GM21619 (cell line): ENCODE measurements around the gene LYPLA2.
"Not testable (repeated sequence)": the region's sequence is repeated elsewhere in the genome, so short reads cannot be mapped to it uniquely, and the experiment has no call there.

ENCODE experiments used
- ATAC-seq: cut with Tn5 transposase; IDR thresholded peaks from one replicate; pipeline ENCODE4 v1.9.1; 2021; ENCODE audit not compliant: unreplicated experiment

The LYPLA2 gene

DNA sequence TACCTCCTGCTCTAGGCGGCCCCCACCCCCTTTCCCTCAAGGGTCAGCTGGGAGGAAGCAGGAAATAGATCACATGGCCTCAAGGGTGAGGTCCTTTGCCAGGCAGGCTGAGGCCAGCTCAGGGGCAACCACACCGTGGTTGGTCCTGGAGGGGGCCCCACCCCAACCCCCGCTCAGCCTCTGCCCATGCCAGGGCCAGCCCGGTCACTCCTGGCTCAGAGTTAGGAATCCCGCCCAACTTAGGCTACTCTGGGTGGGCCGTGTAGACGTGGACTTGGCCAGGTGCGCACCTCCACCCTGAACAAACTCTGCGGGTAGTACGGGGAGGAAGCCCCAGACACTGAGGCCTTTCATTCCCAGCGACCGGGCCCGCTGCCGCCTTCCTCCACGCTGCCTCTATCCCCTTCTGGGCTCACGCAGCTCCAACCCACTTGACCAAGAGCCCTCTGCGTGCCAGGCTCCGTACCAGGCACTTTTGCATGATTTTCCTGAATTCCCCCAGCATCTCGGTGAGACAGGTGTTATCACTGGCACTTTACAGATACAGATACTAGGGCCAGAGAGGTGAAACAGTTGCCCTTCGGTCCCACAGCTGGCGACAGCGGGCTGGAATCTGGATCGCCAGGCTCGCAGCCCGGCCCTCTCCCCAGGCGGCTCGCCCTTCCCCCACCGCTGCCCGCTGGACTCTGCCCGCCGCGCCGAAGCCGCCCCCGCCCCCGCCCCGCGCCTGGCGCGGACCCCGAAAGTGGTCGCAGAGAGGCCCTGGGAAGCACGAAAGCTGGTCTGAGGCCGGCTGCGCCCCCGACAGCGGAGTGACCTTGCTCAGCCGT, 8.8 kb downstream of the LYPLA2 start:
- peak; percentile 4 for ATAC-seq

DNA sequence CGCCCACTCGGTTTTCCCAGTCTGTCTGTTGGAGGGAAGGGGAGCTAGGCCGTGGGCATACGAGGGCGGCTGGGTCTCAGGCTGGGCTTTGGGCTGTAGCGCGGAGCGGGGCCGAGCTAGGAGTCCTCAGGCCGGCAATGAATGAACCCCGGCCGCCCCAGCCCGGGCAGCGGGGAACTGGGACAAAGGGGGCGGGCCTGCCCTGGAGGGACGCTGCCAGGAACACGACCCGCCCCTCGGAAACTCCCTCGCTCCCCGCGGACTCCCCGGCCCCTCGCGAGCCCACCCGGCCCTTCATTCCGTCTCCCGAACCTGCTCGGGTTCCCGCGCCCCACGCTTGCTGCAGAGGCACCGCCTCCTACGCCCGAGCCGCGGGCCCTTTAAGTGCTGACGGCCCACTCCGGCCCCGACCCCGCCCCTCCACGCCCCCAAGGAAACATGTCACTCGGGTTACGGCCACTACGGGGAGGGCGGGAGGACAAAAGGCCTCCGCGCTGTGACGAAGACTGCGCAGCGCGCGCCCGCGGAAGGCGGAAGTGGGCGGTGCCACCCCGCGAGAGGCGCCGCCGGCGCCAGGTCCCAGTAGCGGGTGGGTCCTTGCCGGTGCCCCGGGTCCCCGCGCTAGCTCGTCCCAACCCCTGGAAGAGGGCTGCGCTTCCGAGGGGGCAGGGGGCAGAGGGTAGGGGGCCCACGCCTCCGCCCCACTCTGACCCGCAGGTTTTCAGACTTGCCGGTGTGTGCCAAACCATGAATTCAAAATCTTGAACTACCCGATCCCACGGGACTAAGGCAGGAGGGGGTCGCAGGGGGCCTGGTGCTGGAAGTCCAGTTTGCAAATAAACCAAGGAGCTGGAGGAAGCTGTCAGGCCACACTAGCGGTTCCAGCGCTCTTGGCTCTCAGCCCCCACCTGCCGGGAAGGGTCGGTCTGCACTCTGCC, 9.7 kb downstream of the LYPLA2 start, which contains the start of gene GALE:
GALE (minus strand) TSS at position 355 of the 938 bp plus-strand sequence. CDS start 1,747 bp downstream, outside the sequence.
- peak; percentile 74 for ATAC-seq

DNA sequence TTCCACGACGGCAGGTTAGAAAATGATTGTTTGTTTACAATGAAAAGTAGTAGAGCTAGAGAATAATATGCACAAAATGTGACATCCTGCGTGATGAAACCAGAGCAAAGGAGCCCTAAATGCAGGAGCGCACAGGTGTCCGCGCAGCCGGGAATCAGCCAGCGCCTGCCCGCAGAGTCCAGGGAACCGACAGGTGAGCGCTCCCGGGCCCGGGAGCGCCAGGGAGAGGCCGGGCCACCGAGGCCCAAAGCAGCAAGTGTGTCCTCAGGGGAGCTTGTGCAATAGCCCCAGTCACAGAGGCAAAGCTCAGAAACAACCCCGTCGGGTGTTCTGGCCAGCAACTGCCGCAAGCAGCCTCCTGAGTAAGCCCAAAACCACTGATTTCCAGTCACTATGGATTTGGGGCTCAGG, 10.4 kb downstream of the LYPLA2 start:
- no peak for ATAC-seq

DNA sequence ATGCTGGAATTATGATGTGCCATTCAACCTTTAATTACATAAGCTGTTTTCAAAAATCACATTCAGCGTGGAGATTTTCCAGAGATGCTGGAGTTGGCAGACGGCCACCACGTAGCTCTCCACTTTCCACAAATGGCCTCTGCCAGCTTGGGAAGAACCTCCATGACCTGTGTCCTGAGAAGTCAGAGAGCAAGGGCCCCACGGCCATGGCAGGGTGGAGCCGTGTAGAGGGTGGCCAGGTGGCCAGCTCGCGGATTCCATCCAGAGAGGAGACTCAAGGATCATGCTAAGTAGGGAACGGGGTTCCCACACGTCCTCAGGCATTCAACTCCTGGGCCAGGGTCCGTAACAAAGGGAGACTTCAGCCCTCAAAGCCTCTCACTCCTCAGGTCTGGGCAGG, 10.9 kb downstream of the LYPLA2 start:
- no peak for ATAC-seq

DNA sequence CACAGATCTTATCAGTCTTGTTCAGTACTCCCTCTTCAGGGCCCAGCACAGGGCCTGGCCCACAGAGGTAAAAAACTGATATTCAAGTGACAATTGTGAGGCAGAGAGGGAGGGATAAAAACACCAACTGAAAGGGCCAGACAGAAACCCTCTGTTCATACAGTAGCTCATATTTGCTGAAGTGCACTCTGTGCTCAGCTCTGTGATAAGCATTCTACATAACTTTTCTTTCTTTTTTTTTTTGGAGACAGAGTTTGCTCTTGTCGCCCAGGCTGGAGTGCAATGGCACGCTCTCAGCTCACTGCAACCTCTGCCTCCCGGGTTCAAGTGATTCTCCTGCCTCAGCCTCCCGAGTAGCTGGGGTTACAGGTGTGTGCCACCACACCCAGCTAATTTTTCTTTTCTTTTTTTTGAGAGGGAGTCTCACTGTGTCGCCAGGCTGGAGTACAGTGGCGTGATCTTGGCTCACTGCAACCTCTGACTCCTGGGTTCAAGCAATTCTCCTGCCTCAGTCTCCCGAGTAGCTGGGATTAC, 11.9 kb downstream of the LYPLA2 start:
- not testable (repeated sequence) for ATAC-seq

DNA sequence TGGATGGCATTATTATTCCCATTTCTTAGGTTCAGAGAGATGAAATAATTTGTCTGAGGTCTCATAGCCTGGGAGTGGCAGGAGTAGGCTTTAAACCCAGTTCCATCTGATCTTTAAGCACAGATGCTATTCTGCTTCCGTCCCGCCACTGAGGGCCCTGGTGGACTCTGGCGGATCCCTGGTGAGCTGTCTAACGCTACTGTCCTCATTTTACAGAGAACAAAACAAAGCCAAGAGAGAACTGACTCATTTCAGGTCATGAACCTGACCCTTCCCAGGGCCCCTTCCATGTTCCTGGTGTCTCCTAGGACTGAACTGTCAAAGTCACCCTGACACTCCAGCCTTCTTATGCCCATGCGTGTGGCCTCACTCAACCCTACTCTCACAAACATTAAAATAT, 12.7 kb downstream of the LYPLA2 start:
- no peak for ATAC-seq

DNA sequence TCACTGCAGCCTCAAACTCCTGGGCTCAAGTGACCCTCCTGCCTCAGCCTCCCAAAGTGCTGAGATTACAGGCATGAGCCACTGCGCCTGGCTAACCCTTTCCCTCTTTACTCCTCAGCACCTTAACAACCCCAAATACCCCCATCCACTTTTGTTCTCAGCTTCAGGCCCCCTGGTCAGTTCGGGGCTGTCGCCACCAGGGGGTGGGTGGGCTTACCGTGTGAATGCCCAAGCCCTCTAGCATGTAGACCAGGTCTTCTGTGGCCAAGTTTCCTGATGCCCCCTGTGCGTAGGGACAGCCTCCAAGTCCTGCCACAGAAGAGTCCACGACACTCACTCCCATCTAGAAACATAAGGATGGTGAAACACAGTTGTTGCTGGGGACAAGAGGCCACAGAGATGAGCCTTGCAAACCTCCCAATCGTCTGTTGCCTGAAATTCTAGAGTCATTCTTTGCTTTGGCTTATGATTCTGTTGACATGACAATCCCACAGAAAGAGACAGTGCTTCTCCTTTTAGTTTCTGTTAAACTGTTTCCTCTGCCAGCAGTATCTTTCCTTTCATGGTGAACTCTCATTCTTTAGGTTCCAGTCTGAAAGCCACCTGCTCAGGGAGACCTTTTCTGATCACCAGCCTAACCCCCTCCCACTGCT, 13.4 kb downstream of the LYPLA2 start:
- no peak for ATAC-seq

DNA sequence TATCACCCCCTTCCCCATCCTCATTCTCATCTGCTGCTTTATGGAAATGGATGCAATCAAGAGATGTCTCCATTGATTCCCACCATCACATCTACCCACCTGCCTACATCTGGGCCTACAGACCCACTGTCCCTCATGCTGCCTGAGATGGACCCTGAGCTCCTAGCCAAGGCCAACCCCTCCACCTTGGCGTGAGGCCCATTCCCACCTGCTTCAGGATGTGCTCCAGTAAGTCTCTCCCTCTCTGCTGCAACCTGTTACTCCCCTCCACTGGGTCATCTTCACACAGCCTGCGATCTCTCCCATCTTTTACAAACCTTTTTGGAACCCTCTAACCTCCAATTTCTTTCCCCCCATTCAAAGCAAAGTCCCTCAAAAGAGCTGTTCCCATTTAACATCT, 14.1 kb downstream of the LYPLA2 start:
- ATAC-seq, result no peak

DNA sequence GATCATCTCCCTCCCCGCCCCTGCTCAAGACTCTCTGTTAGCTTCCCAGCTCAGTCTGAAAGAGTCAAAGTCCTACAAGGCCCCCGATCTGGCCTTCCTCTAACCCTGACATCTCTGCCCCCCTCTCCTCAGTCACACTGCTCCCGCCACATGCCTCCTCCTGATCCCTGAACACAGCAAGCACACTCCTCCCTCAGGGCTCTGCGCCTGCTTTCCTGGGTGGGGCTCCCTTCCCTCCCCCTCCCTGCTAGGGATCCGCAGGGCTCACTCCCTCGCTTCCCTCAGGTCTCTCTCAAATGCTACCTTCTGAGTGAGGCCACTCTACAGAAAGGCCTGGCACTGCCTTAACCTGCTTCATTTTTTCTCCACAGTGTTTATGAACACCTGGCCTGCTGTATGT, 15.3 kb downstream of the LYPLA2 start:
- ATAC-seq, result no peak

DNA sequence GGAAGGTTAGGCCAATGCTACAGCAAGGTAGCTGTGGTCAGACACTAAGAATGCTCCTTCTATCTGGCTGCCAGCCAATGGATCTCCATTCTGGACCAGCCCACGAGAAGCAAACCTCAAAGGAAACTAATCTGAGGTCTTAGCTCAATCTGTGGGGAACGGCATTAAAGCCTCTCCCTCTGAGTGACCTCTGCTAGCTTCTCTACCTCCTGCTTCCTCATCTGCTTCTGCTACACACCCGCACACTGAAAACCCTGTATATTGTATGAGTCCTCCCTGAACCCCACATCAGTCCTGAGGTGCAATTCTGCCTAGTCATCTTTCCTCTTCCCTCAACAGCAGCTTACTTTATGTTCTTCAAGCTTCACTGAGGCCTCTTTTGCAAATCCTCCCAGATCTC, 16.5 kb downstream of the LYPLA2 start:
- ATAC-seq, result no peak

DNA sequence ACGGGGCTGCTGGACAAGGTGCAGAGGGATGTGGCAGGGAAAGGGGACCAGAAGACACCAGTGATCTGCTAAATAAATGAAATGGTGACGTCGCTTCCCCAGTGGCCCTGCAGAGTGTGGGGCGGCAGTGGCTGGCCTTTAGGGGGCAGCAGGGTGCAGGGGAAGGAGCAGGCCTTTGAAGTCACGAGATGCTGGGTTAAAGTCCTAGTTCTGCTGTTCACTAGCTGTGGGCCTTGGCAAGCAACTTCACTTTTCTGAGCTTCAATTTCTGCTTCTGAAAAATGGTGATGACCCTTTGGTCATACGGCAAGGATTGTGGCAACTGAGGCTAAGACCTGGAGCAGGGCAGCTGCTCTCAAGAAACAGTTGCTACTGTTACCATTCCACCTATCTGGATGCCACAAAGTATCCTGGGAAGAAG, 18.8 kb downstream of the LYPLA2 start:
- ATAC-seq, result peak; percentile 63

DNA sequence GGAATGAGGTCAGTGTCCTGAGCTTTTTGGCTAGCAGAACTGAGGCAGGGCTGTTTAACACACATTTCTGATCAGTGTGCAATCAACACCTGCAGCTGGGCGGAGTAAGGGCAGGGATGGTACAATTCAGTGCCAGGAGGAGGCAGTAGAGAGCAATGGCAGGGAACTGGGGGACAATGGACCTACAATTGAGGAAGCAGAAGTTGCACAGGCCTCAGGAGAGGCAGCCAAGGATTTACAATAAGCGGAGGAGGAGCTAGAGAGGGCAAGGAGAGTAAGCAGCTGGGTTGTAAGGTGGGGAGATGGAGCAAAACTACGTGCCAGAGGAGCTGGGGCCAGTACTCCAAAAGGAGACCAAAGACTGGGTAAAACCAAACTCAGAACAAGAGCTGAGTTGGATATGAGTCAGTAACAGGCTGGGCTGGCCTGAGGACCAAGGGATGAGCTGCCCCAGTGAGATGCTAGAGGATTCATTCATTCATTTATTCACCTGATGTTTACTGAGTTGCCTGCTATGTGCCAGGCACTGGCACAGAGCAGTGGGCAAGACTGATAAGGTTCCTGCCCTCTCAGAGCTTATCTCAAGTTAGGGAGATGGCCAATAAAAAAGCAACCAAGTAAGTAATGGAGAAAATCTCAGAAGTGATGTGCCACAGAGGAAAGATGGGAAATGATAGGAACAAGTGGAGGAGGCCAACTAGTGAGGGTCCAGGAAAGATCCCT, 20.0 kb downstream of the LYPLA2 start:
- peak; percentile 63 for ATAC-seq

DNA sequence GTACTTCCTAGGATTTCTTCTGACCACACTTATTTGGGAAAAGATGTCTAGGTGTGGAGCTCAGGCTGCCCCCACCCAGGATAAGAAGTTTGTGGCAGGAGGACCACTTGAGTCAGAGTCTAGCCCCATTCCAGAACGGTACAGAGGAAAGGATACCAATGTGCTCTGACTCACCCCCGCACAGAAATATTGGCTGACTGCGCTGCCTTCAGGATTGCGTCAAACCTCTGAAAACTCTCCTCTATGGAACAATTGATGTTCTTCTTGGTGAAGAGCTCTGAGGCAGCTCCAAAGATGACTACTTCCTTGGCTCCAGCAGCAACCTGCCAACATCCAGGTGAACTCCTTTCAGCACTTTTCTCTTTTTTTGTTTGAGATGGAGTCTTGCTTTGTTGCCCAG, 23.1 kb downstream of the LYPLA2 start:
- no peak for ATAC-seq

DNA sequence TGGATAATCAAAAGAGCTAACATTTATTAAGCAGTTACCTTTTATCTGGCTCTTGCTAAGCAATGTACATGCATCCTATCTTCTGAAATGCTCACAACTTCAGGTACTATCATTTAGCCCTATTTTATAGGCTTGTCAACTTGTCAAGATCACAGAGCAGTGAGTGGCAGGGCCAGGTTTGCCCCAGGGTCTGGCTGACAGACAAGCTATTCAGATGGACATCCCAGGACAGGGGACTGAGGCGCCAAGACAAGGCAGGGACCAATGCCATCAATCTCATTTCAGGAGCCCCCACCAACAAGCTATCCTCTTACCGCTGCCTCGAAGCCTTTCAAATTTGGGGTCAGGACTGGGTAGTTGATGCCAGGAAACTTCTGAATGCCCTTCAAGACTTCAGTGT, 25.4 kb downstream of the LYPLA2 start:
- no peak for ATAC-seq

DNA sequence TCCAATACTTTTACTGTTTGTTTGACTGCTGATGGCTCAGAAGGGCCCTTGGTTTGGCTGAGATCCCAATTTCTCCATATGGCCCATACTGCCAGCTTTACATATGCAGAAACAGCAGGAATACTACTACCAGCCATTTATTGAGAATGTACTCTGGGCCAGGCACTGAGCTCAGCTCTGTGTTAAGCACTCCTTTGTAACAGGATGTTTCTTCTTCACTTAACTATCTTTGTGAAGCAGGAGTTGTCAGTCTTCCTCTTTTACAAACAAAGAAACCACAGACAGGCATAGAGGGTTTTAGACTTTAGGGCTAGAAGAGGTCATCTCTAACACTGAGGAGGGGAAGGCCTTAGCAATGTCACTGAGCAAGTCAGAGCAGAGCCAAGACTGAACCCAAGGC, 26.0 kb downstream of the LYPLA2 start:
- no peak for ATAC-seq

DNA sequence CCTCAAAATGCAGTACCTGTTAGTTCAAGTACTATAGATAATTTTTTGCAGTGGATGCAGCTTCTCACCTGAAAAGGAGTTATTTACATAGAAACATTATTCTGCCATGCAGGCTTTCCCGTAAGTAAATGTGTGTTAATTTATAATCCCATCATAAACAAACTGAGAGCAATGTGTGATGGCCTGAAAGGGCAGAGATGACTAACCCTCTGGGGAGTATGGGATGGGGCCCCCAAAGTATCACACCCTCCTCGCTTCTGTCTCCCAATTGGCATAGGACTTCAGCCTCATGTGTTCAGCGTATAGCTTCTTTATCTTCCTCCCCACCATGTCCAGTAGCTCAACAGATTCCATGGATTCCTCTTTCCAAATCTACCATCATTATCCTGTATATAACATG, 26.7 kb downstream of the LYPLA2 start:
- ATAC-seq, result no peak

DNA sequence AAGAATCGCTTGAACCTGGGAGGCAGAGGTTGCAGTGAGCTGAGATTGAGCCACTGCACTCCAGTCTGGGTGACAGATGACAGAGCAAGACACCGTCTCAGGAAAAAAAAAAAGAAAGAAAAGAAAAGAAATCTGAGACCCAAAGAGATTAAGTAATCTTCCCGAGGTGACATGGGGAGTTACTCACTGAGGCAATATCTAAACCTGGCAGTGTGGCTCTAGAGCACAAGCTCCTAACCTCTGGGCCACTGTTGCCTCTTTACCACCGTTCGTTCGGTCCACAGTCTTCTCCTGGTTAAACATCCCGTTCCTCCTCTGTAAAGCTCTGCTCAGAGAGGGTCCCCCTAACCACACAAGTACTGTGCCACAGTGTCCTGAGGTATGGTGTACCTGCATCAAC, 32.8 kb downstream of the LYPLA2 start:
- ATAC-seq, result no peak

DNA sequence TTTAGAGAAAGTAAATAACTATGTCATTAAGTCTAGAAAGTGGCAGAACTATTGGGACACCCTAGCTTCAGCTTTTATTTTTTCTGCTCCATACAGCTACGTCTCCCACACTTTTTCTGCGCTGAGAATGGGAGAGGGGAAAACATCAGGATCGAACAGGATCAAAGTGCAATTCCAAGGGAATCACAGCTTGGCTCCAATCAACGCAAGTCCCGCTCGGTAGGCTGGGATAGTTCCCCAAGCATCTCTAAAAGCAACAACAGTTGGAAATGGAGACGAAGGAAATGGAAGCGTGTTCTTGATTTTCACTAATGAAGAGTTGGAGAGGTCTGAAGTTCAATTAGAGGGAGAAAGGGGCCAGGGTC, 33.7 kb downstream of the LYPLA2 start:
- ATAC-seq, result no peak

DNA sequence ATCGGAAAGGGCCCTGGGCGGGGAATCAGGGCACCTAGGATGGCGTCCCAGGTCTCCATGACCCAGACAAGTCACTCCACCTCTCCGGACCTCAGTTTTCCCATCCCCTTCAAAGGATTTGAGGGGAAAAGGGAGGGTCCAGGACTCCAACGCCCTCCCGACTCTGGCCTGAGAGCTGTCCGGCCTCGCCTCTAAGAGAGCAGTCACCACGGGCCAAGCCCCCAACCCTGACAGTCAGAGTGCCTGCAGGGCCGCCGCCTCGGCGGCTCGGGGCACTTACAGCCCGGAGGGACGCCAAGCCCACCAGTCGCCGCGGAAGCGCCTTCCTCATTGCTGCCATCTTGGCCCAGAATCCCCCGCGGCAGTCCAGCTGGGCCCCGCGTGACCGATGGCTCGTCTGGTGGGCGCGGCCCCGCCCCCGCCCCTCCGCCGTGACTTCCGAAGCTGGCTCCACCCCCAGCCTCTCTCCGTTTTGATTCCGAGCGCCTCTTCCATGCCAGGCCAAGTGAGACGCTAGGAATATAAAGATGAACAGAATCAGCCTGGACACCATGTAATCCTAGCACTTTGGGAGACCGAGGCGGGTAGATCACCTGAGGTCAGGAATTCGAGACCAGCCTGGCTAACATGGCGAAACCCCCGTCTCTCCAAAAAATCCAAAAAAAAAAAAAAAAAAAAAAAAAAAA, 34.3 kb downstream of the LYPLA2 start, which contains the start of gene HMGCL:
HMGCL (minus strand) TSS at position 354 of the 686 bp plus-strand sequence; CDS start at position 340, 14 bp downstream.
- ATAC-seq, result peak; percentile 79
